GM08714 (cell line): Measurements from ENCODE around the gene ATL1.
"Not testable (repeated sequence)": the region's sequence is repeated elsewhere in the genome, so short reads cannot be mapped to it uniquely, and the experiment has no call there.

ENCODE experiments used
- H3K4me3 ChIP-seq: fragments of 200-500 bp; sonication (Bioruptor generic); 2 replicates; pipeline ENCODE4 v1.5.1; 2014; ENCODE audit warnings: mild to moderate bottlenecking, low read length, inconsistent platforms
- ZNF274 ChIP-seq: IDR thresholded peaks from 2 replicates; pipeline ENCODE4 v1.6.1; 2012; ENCODE audit warnings: mild to moderate bottlenecking, low read depth, low read length

Gene ATL1

DNA sequence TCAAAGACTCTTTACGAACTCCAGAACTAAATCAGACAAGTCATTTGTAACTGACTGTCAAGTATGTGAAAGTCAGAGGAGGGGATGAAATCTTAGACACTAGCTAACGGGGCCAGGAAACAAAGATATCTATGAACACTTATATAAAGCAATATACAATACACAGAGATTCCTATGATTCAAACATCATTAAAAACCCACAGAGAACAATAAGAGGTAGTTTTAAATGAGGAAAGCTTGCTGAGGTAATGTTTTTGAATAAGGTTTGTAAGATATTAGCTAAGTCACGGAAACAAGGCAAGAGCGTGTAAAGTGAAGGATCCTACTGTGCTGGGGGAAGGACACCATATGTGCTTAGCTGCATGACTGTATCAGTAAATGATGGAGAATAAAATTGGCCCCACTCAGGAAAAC, 71.5 kb downstream of the ATL1 start:
- H3K4me3 ChIP-seq, result no peak overlapping the region
- TF ChIP-seq ZNF274, result no peak

DNA sequence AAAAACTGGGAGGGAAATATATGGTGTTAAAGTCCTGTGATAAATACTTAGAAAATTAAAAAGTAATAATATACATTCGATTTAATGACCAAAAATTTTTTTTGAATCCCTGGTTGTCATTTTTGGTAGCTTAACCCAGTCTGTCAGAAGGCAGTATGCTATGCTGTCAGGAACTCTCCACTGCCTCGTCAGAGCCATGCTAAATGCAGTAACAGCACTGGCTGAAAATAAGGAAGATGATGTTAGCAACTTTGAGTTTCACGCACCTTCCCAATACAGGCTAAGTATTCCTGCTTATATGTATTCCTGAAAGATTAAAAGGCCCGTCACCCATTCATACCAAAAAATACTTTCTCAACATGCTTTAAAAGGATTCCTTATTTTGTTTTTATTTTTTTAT, 74.0 kb downstream of the ATL1 start:
- no peak overlapping the region for H3K4me3 ChIP-seq
- no peak for TF ChIP-seq ZNF274

DNA sequence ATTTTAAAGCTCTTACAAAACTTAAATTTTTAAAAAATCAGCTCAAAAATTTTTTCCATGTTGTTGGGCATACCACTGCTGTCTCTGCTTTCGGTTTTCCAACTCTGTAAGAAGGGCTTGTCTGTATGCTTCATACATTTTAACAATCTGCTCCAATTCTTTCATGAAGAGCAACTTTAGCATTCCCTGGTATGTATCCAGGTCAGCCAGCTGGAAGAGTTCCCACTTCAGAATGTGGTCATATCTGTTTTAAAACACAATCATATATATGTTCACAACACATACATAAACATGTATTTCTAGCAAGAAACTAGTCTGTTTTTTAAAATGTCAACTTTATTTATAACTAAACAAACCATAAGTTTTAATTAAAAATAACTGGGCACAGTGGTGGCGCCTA, 75.2 kb downstream of the ATL1 start:
- no peak overlapping the region for H3K4me3 ChIP-seq
- no peak for TF ChIP-seq ZNF274

DNA sequence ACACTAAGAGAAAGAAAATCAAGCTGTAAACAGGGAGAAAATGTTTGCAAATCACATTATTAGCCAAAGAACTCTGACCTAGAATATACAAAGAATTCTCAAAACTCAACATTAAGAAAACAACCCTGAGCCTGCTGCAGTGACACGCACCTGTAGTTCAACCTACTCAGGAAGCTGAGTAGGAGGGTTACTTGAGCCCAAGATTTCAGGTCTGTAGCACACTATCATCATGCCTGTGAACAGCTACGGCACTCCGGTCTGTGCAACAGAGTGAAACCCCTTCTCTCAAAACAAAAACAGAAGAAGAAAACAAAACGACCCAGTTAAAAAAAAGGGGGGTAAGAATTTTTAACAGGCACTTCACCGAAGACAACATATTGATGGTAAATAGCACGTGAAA, 87.3 kb downstream of the ATL1 start:
- H3K4me3 ChIP-seq, result no peak overlapping the region; the same call in 1 of the 2 replicates
- no peak for TF ChIP-seq ZNF274

DNA sequence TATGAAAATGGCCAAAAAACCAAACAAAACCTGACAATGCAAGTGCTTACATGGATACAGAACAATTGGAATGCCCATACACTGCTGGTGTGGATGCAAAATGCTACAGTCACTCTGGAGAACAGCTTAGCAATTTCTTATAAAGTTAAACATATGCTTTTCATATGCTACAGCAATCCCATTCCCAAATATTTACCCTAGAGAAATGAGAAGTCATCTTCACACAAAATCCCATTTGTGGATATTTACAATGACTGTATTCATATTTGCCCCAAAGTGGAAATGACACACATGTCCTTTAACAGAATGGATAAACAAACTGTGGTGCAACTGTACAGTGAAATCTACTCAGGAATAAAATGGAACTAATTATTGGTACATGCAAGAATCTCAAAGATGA, 87.8 kb downstream of the ATL1 start:
- TF ChIP-seq ZNF274, result no peak
- H3K4me3 ChIP-seq, result no peak overlapping the region

DNA sequence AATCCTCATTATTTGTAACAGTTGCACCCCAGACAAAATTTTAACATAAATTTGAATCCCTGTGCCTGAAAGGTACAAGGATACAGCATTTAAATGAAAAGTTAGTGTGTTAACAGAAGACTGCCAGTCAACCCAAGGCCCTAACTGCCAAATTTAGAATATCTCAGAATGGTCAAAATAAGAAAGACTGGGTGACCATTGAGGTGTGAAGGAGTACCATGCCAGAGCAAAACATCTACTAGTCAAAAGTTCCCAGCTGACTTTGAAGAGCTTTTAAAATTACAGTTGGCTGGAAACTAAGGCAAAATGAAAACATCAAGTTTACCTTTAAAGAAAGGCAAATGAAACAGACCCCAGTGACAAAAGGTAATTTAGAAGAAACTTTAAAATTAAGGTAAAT, 89.7 kb downstream of the ATL1 start:
- no peak overlapping the region for H3K4me3 ChIP-seq
- TF ChIP-seq ZNF274, result no peak

DNA sequence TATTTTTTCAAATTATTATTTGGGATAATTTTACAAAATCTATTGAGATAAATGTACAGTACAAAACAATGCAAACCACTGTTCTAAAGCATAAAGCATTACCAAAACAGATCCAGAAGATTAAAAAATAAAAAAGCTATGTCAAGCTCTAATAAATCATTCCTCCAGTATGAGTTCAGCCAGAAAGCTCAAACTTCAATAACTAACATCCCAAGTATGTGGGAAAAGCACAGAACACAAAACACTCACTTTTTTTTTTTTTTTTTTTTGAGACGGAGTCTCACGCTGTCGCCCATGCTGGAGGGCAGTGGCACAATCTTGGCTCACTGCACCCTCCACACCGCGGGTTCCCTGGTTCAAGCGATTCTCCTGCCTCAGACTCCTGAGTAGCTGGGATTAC, 96.8 kb downstream of the ATL1 start:
- no peak overlapping the region for H3K4me3 ChIP-seq
- TF ChIP-seq ZNF274, result no peak

DNA sequence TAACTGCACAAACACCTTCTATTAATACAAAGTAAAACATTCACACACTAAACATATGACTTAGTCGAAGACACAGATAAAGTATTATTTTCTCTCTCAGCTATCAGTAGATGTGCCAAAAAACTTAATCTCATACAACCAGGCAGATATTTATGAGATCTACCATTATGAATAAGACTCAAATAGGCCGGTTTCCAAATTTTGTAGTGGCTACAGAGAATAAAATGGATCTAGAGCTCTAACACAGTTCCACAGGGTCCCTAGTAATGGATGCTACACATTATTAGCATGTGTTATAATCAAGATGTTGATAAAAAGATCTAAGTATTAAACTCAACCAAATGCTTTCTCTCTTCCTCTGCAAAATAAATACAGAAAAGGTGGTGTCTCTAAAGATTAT, 97.8 kb downstream of the ATL1 start:
- TF ChIP-seq ZNF274, result no peak
- H3K4me3 ChIP-seq, result no peak overlapping the region

DNA sequence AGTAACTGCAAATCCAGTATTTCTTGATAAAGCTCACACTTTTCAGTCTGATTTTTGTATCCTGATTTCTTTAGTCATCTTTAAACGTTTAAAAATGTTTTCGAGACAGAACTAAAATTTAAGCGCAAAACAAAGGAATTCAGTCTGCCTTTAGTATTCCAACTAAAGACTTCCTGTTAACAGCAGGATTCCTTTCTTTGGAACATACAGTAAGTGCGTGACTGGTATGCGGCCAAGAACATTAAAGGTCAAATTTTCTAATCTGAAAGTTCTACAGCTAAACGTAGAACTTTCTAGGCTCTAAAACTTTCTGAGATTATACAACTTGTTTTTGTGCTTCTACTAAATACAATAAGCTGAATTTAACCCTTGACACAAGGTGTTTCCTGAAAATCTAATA, 98.3 kb downstream of the ATL1 start:
- no peak overlapping the region for H3K4me3 ChIP-seq
- TF ChIP-seq ZNF274, result no peak

DNA sequence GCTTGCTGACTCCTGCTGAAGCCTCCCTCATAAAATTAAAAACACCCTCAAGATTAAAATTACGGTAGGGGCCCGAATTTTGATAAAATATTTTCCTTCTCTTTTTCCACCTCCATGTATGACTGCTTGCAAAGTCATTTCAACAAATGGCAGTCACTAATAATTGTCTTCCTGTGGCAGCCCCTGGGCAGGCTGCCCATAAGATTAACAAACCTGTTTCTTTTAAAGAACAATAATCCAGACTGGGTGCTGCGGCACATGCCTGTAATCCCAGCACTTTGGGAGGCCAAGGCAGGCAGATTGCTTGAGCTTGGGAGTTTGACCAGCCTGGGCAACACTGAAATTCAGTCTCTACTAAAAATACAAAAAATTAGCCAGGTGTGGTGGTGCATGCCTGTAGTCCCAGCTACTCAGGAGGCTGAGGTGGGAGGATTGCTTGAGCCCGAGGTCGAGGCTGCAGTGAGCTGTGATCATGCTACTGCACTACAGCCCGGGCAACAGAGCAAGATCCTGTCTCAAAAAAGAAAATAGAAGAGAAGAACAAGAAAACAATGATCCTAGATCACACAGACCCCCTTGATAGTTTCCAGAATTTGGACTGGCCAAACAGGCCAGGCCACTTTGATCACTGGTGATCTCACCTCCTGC, 99.5 kb downstream of the ATL1 start:
- H3K4me3 ChIP-seq, result no peak overlapping the region
- TF ChIP-seq ZNF274, result no peak

DNA sequence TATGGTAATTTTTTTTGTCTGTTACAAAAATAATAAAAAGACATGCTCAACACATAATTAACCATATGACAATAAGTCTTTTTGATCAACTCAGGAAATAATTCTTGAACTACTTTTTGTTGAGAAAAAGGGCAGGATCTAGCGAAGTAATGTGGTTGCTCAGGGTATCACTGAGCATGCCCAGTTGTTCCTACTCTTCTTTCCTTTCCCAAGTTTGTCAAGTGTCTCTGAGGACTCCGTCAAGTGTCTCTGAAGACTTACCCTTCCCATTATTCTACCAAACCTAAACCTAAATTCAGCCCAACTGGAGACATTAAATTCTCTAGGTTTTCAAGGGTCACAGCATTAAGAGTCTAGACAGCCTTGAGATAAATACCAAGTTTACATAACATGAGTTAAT, 104.6 kb downstream of the ATL1 start:
- H3K4me3 ChIP-seq, result not testable (repeated sequence)

DNA sequence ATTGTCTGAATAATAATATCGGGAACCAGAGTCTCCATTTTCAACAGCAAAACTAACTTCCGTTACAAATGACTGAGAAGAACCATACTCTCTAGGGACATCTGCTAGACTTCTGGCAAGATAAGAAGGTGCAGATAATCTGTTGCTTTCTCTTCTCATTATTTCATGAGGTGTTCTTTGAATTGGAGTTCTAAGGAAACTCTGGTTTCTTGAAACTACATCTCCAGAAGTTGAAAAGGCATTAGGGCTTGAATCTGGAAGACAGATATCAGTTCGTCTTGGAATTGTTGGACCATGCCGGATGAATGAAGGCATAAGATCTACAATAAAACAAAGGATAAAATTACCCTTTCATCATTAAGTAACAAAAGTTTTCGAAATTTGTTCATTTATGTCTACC, 105.4 kb downstream of the ATL1 start:
- H3K4me3 ChIP-seq, result peak overlapping the region; percentile 79; the same call in 1 of the 2 replicates

DNA sequence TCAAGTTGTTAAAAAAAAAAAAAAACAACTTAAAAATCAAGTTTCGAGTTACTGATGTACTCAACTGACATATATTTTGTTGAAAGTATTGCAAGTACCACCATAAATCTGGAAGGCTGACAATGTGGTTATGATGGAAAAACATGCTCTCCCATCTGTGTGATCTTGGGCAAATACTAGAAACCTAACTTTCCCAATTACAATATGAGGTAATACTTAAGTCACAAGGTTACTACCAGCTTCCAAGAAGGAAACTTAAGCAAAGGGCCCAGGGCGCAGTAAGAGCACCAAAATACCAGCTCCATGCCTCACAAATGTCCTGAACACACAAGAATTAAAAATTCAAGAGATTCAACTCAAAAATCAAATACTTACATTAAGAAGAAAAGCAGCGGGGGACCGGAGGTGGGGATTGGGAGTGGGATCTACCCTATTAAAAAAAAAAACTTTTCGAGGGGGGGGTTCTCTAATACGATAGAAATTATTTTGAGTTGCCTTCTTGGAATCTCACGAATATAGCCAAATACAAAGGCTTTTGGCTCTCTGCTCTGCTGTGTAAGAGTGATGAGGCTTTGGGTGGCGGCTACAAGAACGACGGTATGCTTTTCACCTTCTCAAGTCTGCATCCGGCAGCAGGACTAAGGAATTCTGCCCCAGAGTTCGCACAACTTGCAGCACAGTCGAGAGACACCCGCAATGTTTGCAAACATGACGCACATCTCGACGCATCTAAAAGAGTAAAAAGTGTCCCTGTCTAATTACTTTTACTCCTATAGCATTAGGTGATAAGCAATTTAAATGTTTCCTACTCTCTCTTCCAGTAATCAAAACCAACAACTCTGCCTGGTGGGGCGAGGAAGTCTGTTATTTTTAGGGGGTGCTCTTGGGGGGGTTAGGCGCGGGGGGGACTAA, 107.1 kb downstream of the ATL1 start:
- H3K4me3 ChIP-seq, result peak overlapping the region; percentile 79
- no peak for TF ChIP-seq ZNF274

DNA sequence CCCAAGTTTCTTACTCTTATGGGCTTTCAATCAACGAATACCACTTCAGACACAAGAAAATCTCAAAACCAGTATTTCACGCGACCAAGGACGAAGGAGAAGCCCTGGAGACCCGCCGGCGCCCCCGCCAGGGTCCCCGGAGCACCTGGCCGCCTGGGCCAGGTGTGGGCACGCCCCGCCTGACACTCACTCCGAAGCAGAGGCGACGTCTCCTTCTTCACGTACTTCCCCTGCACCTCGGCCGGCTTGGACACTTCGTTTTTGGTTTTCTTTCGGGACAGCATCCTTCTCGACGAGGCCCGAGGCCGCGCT, 107.7 kb downstream of the ATL1 start:
- TF ChIP-seq ZNF274, result no peak
- peak overlapping the region; percentile 79 for H3K4me3 ChIP-seq

DNA sequence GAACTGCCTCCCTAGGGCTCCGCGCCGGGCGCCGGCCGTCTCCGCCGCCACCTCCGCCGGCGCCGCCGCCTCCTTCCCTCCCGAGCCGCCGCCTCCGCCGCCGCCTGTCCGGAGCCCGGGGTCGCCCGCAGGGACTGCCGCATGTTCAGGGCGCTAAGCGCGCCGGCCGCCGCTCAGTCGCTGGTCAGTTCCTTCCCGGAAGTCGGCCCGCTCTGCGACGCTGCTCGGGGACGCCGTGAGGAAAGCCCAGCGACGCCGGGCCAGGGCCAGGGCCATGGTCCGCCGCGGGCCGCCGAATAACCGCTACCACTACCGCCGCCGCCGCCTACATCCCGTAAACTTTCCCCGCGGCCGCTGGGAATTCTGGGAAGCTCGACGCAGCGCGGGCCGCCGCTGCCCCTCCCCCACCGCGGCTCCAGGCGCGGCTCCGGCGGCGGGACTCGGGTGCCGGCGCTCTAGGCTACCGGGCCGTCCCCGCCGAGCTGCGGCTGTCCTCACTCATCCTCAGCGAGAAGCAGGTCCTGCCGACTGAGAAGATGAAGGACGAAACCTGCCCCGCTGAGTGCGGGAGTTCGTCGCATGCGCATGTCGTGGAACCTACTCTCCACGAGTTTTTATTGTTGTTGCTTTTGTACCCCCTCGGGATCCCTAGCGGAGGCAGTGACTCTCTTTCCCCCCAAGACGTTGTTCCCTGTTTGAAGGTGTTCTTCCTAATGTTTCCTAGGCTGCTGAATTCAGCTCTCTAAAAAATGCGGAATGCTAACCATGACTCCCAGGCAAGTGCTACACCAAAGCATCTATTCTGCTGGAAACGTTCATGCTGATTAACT, 108.3 kb downstream of the ATL1 start, which contains the start of gene SAV1:
Gene SAV1, minus strand, starts transcription at position 311 of the 830 bp plus-strand sequence. CDS start 339 bp downstream, outside the sequence.
- H3K4me3 ChIP-seq, result peak within 1 kb of the TSS; percentile 79
- no peak for TF ChIP-seq ZNF274

DNA sequence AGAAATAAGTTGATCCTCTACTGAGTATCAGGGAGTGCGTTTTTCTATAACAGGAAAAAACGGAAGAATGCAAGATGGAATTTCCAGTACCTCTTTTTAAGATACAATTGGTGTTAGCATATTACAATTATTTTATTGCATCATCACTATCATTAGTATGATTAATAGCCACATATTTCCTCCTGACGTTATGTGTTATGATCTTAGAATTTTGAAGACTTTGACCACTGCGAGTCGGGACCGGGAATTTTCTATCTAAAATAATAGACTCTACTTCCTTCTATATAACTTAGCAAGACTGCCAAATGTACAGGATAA, 108.8 kb downstream of the ATL1 start:
- no peak for TF ChIP-seq ZNF274
- peak overlapping the region; percentile 79 for H3K4me3 ChIP-seq
